Liver (tissue), 9 donors: ENCODE results near the gene MAPRE2. TPM values are rescaled to one million over a fixed set of nuclear protein-coding genes. Genes with fewer than 3 reads are reported as not detected.
"Not testable (repeated sequence)": the region's sequence is repeated elsewhere in the genome, so short reads cannot be mapped to it uniquely, and the experiment has no call there.

Experiments
- DNase-seq: peaks from one replicate; pipeline ENCODE4 v3.0.0-alpha.2; 2017; ENCODE audit warnings: low spot score
- H3K27ac ChIP-seq, 2 donors: one replicate each; pipeline ENCODE4 v1.7.0; 2013; ENCODE audit warnings: inconsistent platforms in 2 of 2, low read length in 2 of 2, control low read depth in 1 of 2, low read depth in 1 of 2, mild to moderate bottlenecking in 1 of 2
- H3K27me3 ChIP-seq, 4 donors: one replicate each; pipeline versions ENCODE4 v1.6.1 to v1.7.0; 2013; ENCODE audit warnings: low read length in 3 of 4, inconsistent platforms in 1 of 4, mild to moderate bottlenecking in 1 of 4, moderate library complexity in 1 of 4; ENCODE audit not compliant: control insufficient read depth in 4 of 4, insufficient read depth in 4 of 4
- H3K36me3 ChIP-seq, 4 donors: one replicate each; pipeline versions ENCODE4 v1.6.1 to v1.7.0; 2013; ENCODE audit warnings: low read length in 3 of 4, mild to moderate bottlenecking in 3 of 4, low read depth in 1 of 4, moderate library complexity in 1 of 4; ENCODE audit not compliant: control insufficient read depth in 4 of 4, insufficient read depth in 3 of 4
- H3K4me1 ChIP-seq, 4 donors: one replicate each; pipeline versions ENCODE4 v1.6.1 to v1.7.0; 2013; ENCODE audit warnings: low read length in 3 of 4, mild to moderate bottlenecking in 3 of 4, moderate library complexity in 1 of 4; ENCODE audit not compliant: control insufficient read depth in 4 of 4, insufficient read depth in 4 of 4
- H3K4me3 ChIP-seq, 3 donors: one replicate each; pipeline versions ENCODE4 v1.6.1 to v1.7.0; 2013; ENCODE audit warnings: low read length in 3 of 3, control low read depth in 1 of 3, low read depth in 1 of 3, mild to moderate bottlenecking in 1 of 3
- H3K9ac ChIP-seq, 2 donors: one replicate each; pipeline ENCODE4 v1.7.0; 2013; ENCODE audit warnings: low read length in 2 of 2, mild to moderate bottlenecking in 2 of 2, moderate library complexity in 2 of 2, control low read depth in 1 of 2, low read depth in 1 of 2
- H3K9me3 ChIP-seq, 4 donors: one replicate each; pipeline versions ENCODE4 v1.6.1 to v1.7.0; 2013; ENCODE audit warnings: low read length in 3 of 4; ENCODE audit not compliant: control insufficient read depth in 4 of 4
- CTCF ChIP-seq: fragments of 150-350 bp; IDR thresholded peaks from 2 replicates; pipeline ENCODE4 v1.5.1; 2017; ENCODE audit warnings: improper control_type of control experiment, low read depth, low read length; ENCODE audit not compliant: missing input control
- EGR1 ChIP-seq, 2 donors: IDR thresholded peaks; 2 replicates each; pipeline ENCODE4 v1.6.1; 2016 to 2018; ENCODE audit warnings: antibody characterized with exemption in 2 of 2, low read depth in 2 of 2
- FOXA1 ChIP-seq: IDR thresholded peaks from 2 replicates; pipeline ENCODE4 v1.6.1; 2016; ENCODE audit warnings: antibody characterized with exemption
- FOXA2 ChIP-seq: IDR thresholded peaks from 2 replicates; pipeline ENCODE4 v1.6.1; 2016; ENCODE audit warnings: antibody characterized with exemption
- GABPA ChIP-seq, 2 donors: IDR thresholded peaks in 1 of 2; conservative IDR thresholded peaks in 1 of 2; 2 replicates each; pipeline ENCODE4 v1.6.1; 2016; ENCODE audit warnings: antibody characterized with exemption in 2 of 2, mild to moderate bottlenecking in 1 of 2, moderate library complexity in 1 of 2
- HNF4A ChIP-seq, 2 donors: conservative IDR thresholded peaks; 2 replicates each; pipeline ENCODE4 v1.6.1; 2016; ENCODE audit warnings: antibody characterized with exemption in 2 of 2, mild to moderate bottlenecking in 2 of 2
- HNF4G ChIP-seq: IDR thresholded peaks from 2 replicates; pipeline ENCODE4 v1.6.1; 2016; ENCODE audit warnings: antibody characterized with exemption
- JUND ChIP-seq, 2 donors: IDR thresholded peaks; 2 replicates each; pipeline ENCODE4 v1.6.1; 2016; ENCODE audit warnings: antibody characterized with exemption in 2 of 2
- NR2F2 ChIP-seq: IDR thresholded peaks from 2 replicates; pipeline ENCODE4 v1.6.1; 2016; ENCODE audit warnings: antibody characterized with exemption
- RAD21 ChIP-seq, 2 donors: IDR thresholded peaks; 2 replicates each; pipeline ENCODE4 v1.6.1; 2016; ENCODE audit warnings: antibody characterized with exemption in 2 of 2, mild to moderate bottlenecking in 2 of 2
- RXRA ChIP-seq, 2 donors: IDR thresholded peaks; 2 replicates each; pipeline ENCODE4 v1.6.1; 2017 to 2018; ENCODE audit warnings: antibody characterized with exemption in 2 of 2, mild to moderate bottlenecking in 1 of 2
- TAF1 ChIP-seq: conservative IDR thresholded peaks from 2 replicates; pipeline ENCODE4 v1.6.1; 2016; ENCODE audit warnings: antibody characterized with exemption, mild to moderate bottlenecking
- YY1 ChIP-seq: IDR thresholded peaks from 2 replicates; pipeline ENCODE4 v1.6.1; 2016; ENCODE audit warnings: antibody characterized with exemption, mild to moderate bottlenecking
- ZBTB33 ChIP-seq: IDR thresholded peaks from 2 replicates; pipeline ENCODE4 v1.6.1; 2016; ENCODE audit warnings: antibody characterized with exemption
- WGBS: extraction: QIAGEN DNeasy Blood & Tissue Kit; methylation state at CpG from one replicate; pipeline ENCODE4 v1.1.7; 2013; 5-methylcytosine and 5-hydroxymethylcytosine counted together
- polyA plus RNA-seq, 2 donors: library from polyadenylated mRNA; stranded (reverse) in 1 of 2; unstranded in 1 of 2; fragments of 200-250 nt in 1 of 2; fragments of >200 nt in 1 of 2; fragmentation: Nextera tagmentation in 1 of 2; extraction: Ambion mirVana in 1 of 2; gene quantifications; one replicate each; pipeline versions ENCODE4 v1.2.1 to v1.2.3, GENCODE V29; 2013 to 2015
- total RNA-seq, 2 donors: library from RNA; depleted of rRNA; stranded (reverse); fragments of >200 nt; gene quantifications; one replicate each; pipeline ENCODE4 v1.2.3, GENCODE V29; 2014
- donor health status: healthy.
- donor health status: healthy.
- donor health status: healthy.
- donor health status: healthy.
- donor health status: healthy.

Gene MAPRE2
- total and polyA plus RNA-seq, 4 donors: 7.9 to 12.8 (median 11.0) TPM

GRCh38 chr18:35150195-35150594 lies 109.0 kb downstream of the MAPRE2 start:
- H3K4me3 ChIP-seq, H3K4me1 ChIP-seq, H3K9ac ChIP-seq, H3K27me3 ChIP-seq, H3K9me3 ChIP-seq, DNase-seq, H3K27ac ChIP-seq, H3K36me3 ChIP-seq: not testable (repeated sequence)
- WGBS: 89% methylated on average over 3 of the region's 3 CpGs

- Histone ChIP-seq H3K4me3 (no peak overlapping the region), H3K27me3 (no peaks in the 10 kb centered on the region), H3K9me3 (no peaks in the 10 kb centered on the region), H3K27ac (no peak overlapping the region), H3K9ac (no peak overlapping the region), H3K36me3 (no peaks in the 10 kb centered on the region), H3K4me1 (no peaks in the 10 kb centered on the region)
- no peak for TF ChIP-seq GABPA (IDR thresholded peaks at IDR 0.05 in 1 of 2, conservative IDR thresholded peaks at IDR 0.05 in 1 of 2)
- TF ChIP-seq RXRA (IDR thresholded peaks at IDR 0.05): no peak
- TF ChIP-seq TAF1: no peak
- no peak for DNase-seq
- 90% methylated on average over 12 of the region's 12 CpGs for WGBS
These were observed 112.5 kb downstream of the MAPRE2 start for GRCh38 chr18:35153609-35154272.

- Histone ChIP-seq H3K9me3 (no peaks in the 10 kb centered on the region), H3K9ac (no peak overlapping the region)
- 50% methylated on average over 8 of the region's 8 CpGs for WGBS
These were observed 114.3 kb downstream of the MAPRE2 start for GRCh38 chr18:35155398-35156117.

GRCh38 chr18:35157181-35157580 lies 116.0 kb downstream of the MAPRE2 start:
- TF ChIP-seq ZBTB33: no peak
- no peak for TF ChIP-seq YY1
- no peak for TF ChIP-seq TAF1
- no peak for TF ChIP-seq EGR1 (IDR thresholded peaks at IDR 0.05; ENCODE audit: low read depth in 2 of 2)
- no peak for TF ChIP-seq JUND (IDR thresholded peaks at IDR 0.05)
- TF ChIP-seq FOXA2: no peak
- no peak for TF ChIP-seq GABPA (IDR thresholded peaks at IDR 0.05 in 1 of 2, conservative IDR thresholded peaks at IDR 0.05 in 1 of 2)
- TF ChIP-seq CTCF: no peak
- no peak for TF ChIP-seq NR2F2
- no peak for TF ChIP-seq FOXA1
- TF ChIP-seq RAD21 (IDR thresholded peaks at IDR 0.05): no peak
- TF ChIP-seq HNF4G: no peak
- WGBS: 96% methylated on average over 4 of the region's 4 CpGs
- Histone ChIP-seq H3K27ac (no peak overlapping the region), H3K4me3 (no peak overlapping the region), H3K36me3 (no peaks in the 10 kb centered on the region), H3K9ac (no peak overlapping the region), H3K4me1 (peaks cover 0 to 4% (median 2%) of the 10 kb centered on the region in 4 donors), H3K27me3 (no peaks in the 10 kb centered on the region), H3K9me3 (no peaks in the 10 kb centered on the region)
- DNase-seq: no peak

More at GRCh38 chr18:35155398-35156117, 114.3 kb downstream of the MAPRE2 start:
- no peaks in the 10 kb centered on the region for H3K27me3 ChIP-seq
- H3K36me3 ChIP-seq: no peaks in the 10 kb centered on the region
- no peak for DNase-seq
- TF ChIP-seq ZBTB33 (no peak), HNF4A (conservative IDR thresholded peaks at IDR 0.05) (no peak)
- no peak overlapping the region for H3K4me3 ChIP-seq
- H3K4me1 ChIP-seq: no peaks in the 10 kb centered on the region
- H3K27ac ChIP-seq: no peak overlapping the region
